Esophagus muscularis mucosa (tissue), 4 donors: ENCODE results near the gene SV2A. TPM values are rescaled to one million over a fixed set of nuclear protein-coding genes. Genes with fewer than 3 reads are reported as not detected.
"Not testable (repeated sequence)": the region's sequence is repeated elsewhere in the genome, so short reads cannot be mapped to it uniquely, and the experiment has no call there.

ENCODE experiments used
- DNase-seq: peaks from one replicate; pipeline ENCODE4 v3.0.0-alpha.2; 2017; ENCODE audit errors: extremely low spot score
- H3K27ac ChIP-seq, 4 donors: fragments of 200-600 bp; sonication (generic); replicated peaks in 1 of 4; 1 replicate in 3 of 4; 2 replicates in 1 of 4; pipeline ENCODE4 v1.5.1; 2016 to 2019; ENCODE audit warnings: mild to moderate bottlenecking in 1 of 4
- H3K27me3 ChIP-seq, 4 donors: fragments of 200-600 bp; sonication (generic); one replicate each; pipeline versions ENCODE4 v1.5.1 to v1.6.0; 2016 to 2019
- H3K36me3 ChIP-seq, 4 donors: fragments of 200-600 bp; sonication (generic); one replicate each; pipeline ENCODE4 v1.5.1; 2016 to 2019
- H3K4me1 ChIP-seq, 4 donors: fragments of 200-600 bp; sonication (generic); one replicate each; pipeline ENCODE4 v1.5.1; 2016 to 2019
- H3K4me3 ChIP-seq, 4 donors: fragments of 200-600 bp; sonication (generic); 1 replicate in 2 of 4; 2 replicates in 2 of 4; pipeline ENCODE4 v1.5.1; 2016 to 2019; ENCODE audit warnings: mild to moderate bottlenecking in 4 of 4, moderate library complexity in 1 of 4
- H3K9me3 ChIP-seq, 4 donors: fragments of 200-600 bp; sonication (generic); 1 replicate in 3 of 4; 2 replicates in 1 of 4; pipeline ENCODE4 v1.5.1; 2016 to 2019
- WGBS: methylation state at CpG from one replicate; pipeline ENCODE4 v1.1.5; 2018; 5-methylcytosine and 5-hydroxymethylcytosine counted together
- intact Hi-C: fragments of 100-400 bp; cut with DNase I; formaldehyde crosslinking; loops from one replicate; pipeline ENCODE4 v1.15.1; 2023
- total RNA-seq, 4 donors: library from RNA; depleted of rRNA; stranded (reverse); fragments of >200 nt; gene quantifications; one replicate each; pipeline versions ENCODE4 v1.1.0 to v1.2.1, GENCODE V29; 2016

The SV2A gene
- total RNA-seq, 4 donors from 2014 or later = 3.3 to 8.6 (median 5.5) TPM

GRCh38 chr1:149860684-149861496, 56.8 kb downstream of the SV2A start:
- not testable (repeated sequence) for H3K36me3 ChIP-seq

DNA sequence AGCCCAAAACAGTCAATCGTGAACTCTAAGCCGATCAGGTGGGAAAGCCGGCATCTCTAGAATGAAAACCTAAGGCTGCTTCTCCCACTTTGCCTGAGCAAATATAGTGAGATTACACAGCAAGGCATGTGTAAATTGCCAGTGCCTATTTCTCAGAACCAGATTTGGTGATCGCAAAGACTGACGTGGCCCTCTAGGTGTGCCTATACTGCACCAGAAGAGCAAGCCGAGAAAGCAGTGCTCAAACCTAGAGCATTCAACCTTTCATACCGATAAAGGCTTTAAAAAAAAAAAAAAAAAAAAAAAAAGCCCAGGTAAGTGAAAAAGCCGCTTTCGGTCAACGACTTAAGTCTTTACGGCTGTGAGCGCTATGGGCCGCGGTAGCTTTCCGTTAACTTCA, 57.4 kb downstream of the SV2A start:
- H3K9me3 ChIP-seq, H3K36me3 ChIP-seq, intact Hi-C loops, H3K4me1 ChIP-seq, H3K27ac ChIP-seq, H3K27me3 ChIP-seq, H3K4me3 ChIP-seq, DNase-seq: not testable (repeated sequence)
- no CpG with 5 or more reads among the region's 15 CpGs for WGBS

More at GRCh38 chr1:149860684-149861496, 56.8 kb downstream of the SV2A start:
- H3K27ac ChIP-seq, H3K4me3 ChIP-seq, H3K9me3 ChIP-seq, H3K4me1 ChIP-seq, H3K27me3 ChIP-seq, DNase-seq, intact Hi-C loops: not testable (repeated sequence)
- WGBS = no CpG with 5 or more reads among the region's 55 CpGs

Other genes with a start within 250 kb of the SV2A start
- gene FCGR1A, start 135.2 kb downstream of the SV2A start, total RNA-seq = 10 to 100 TPM in 1 of 4 donors, 1 to 10 TPM in 2, under 1 TPM in 1; 0.17 to 23.2 (median 3.6) TPM
- 10 to 100 TPM; 31.1 to 45.8 (median 41.6) TPM for gene BOLA1, start 18.3 kb downstream of the SV2A start, total RNA-seq
- gene SF3B4, start 10.0 kb upstream of the SV2A start, total RNA-seq = 10 to 100 TPM; 12.1 to 21.6 (median 14.0) TPM
- 10 to 100 TPM in 2 of 4 donors, 1 to 10 TPM in 2; 7.3 to 15.0 (median 10.5) TPM for gene MTMR11, start 19.0 kb upstream of the SV2A start, total RNA-seq
- 10 to 100 TPM; 23.7 to 41.1 (median 30.4) TPM for gene OTUD7B, start 92.9 kb upstream of the SV2A start, total RNA-seq
- gene VPS45, start 149.9 kb upstream of the SV2A start, total RNA-seq = 10 to 100 TPM; 38.9 to 56.5 (median 44.9) TPM
- 100 to 1,000 TPM; 294 to 426 (median 337) TPM for gene PLEKHO1, start 232.1 kb upstream of the SV2A start, total RNA-seq